WERI-Rb-1 (cell line): ENCODE data around the gene NOVA2.

Experiments used
- DNase-seq: peaks from one replicate; pipeline ENCODE4 v3.0.0-alpha.2; 2020
- H3K27ac ChIP-seq: fragments of 250-450 bp; sonication (Bioruptor Pico); 2 replicates; pipeline ENCODE4 v1.5.1; 2020; ENCODE audit warnings: mild to moderate bottlenecking, moderate library complexity
- H3K27me3 ChIP-seq: fragments of 250-450 bp; sonication (Bioruptor Pico); 2 replicates; pipeline ENCODE4 v1.5.1; 2021; ENCODE audit warnings: mild to moderate bottlenecking, low read depth, moderate library complexity; ENCODE audit not compliant: insufficient read depth, severe bottlenecking
- H3K36me3 ChIP-seq: fragments of 250-450 bp; sonication (Bioruptor Pico); 2 replicates; pipeline ENCODE4 v1.5.1; 2020; ENCODE audit warnings: mild to moderate bottlenecking, moderate library complexity
- H3K4me3 ChIP-seq: 2 replicates; pipeline ENCODE4 v1.5.1; 2011; ENCODE audit warnings: low read depth, mild to moderate bottlenecking, control low read depth, low read length
- H3K9me3 ChIP-seq: fragments of 250-450 bp; sonication (Bioruptor Pico); 2 replicates; pipeline ENCODE4 v1.5.1; 2021; ENCODE audit warnings: mild to moderate bottlenecking, moderate library complexity; ENCODE audit not compliant: severe bottlenecking
- TF ChIP-seq, protein P1 (sequence below): IDR thresholded peaks from 2 replicates; pipeline ENCODE4 v1.5.1; 2011; ENCODE audit warnings: low read depth, mild to moderate bottlenecking, control low read depth, inconsistent platforms, low read length

The NOVA2 gene

DNA sequence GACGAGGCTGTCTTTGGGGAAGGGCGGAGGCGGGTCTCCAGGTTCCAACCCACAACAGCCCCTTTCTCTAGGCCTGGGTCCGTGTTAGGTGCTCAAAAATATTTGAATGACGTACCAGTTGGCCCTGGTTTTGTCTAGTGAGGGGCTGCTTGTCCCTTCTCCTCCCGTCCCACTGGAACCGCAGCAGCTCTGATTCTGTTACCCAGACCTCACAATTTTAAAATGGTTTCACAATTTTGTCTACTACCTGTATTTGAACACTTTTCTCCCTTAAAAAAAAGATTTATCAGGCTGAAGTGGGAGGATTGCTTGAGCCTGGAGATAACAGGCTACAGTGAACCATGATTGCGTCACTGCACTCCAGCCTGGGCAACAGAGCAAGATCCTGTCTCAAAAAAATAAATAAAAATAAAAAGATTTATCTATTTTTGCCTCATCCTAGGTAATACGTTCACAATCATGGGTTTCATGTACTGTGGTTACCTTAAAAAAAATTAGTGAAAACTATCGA, 86.4 kb downstream of the NOVA2 start:
- no peaks in the 10 kb centered on the region for H3K9me3 ChIP-seq
- H3K27me3 ChIP-seq: no peaks in the 10 kb centered on the region
- H3K4me3 ChIP-seq: peak overlapping the region; percentile 77
- TF ChIP-seq, protein P1, sequence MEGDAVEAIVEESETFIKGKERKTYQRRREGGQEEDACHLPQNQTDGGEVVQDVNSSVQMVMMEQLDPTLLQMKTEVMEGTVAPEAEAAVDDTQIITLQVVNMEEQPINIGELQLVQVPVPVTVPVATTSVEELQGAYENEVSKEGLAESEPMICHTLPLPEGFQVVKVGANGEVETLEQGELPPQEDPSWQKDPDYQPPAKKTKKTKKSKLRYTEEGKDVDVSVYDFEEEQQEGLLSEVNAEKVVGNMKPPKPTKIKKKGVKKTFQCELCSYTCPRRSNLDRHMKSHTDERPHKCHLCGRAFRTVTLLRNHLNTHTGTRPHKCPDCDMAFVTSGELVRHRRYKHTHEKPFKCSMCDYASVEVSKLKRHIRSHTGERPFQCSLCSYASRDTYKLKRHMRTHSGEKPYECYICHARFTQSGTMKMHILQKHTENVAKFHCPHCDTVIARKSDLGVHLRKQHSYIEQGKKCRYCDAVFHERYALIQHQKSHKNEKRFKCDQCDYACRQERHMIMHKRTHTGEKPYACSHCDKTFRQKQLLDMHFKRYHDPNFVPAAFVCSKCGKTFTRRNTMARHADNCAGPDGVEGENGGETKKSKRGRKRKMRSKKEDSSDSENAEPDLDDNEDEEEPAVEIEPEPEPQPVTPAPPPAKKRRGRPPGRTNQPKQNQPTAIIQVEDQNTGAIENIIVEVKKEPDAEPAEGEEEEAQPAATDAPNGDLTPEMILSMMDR: no peak
- H3K27ac ChIP-seq: peak overlapping the region; percentile 88
- peaks cover 17% of the 10 kb centered on the region for H3K36me3 ChIP-seq
- DNase-seq: no peak

DNA sequence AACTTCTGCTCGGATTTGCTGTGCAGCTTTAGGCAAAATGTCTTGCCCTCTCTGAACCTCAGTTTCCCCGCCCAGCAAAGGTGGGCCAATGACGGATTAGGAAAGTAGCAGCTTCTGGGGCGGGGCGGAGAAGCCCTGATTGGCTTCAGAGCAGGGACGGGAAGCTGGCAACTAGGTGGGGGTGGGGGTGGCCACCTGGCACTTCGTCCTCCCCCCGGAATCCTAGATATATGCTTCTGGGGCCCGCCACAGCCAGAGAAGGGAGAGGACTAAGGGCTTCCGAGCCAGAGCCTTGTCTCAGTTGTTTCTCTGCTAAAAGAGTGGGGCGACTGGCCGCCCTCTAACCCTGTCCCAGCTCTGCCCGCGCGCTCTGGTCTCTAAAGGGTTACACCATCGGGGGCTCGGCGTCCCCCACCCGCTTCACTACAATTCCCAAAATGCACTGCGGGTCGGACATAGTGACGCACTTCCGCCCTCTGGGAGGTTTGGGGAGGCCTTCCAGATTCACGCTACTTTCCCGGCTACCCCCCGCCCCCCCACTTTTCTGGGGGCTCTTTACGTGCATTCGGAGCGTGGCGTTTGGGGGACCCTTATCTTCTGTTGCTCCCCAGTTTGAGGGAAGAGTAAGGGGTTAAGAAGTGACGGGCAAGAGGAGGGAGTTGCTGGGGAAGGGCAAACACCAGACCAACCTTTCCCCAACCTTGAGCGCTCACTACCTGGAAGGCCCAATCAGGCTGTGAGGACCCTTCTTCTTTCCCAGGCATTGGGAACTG, 87.1 kb downstream of the NOVA2 start:
- peak; percentile 91 for DNase-seq
- peak overlapping the region; percentile 88 for H3K27ac ChIP-seq
- no peaks in the 10 kb centered on the region for H3K9me3 ChIP-seq
- TF ChIP-seq, protein P1: no peak
- H3K4me3 ChIP-seq: peak overlapping the region; percentile 77
- peaks cover 17% of the 10 kb centered on the region for H3K36me3 ChIP-seq
- H3K27me3 ChIP-seq: no peaks in the 10 kb centered on the region

DNA sequence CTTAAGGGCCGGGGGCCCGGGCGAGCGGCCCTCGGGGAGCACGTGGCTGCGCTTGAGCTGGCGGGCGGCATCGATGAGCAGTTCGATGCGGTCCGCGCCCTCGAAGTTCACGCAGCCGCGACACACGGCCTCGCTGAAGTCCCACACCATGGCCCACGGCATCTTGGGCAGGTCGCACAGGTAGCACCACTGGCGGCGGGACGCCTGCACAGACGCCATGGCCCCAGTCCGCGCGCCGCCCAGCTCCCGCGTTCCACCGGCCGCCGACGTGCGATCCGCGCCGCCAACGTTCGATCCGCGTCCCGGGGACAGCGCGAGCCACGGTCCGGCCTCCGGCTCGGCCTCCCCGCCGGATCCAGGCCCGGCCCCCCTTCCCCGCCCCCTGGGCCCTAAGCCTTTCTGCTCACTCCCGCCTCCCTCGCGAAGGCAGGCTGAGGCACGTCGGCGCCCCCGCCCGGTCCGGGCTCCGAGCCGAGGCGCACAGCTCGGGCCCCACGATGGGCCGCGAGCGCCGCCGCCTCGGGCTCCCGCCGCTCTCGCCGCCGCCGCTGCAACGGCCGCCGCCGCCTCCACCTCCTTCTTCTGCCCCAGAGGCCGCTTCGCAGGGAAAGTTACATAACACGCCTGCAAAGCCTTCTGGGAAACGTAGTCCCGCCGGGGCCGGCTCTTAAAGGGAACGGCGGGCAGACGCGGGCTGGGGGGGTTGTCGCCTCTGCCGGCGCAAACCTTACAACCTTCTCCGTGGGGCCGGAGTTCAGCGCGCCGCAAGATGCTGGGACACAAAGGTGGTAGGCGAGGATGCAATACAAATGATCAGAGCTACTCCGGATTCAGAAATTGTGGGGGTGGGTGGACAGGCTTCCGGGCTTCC, 87.9 kb downstream of the NOVA2 start, which contains the start of gene IRF2BP1:
Gene IRF2BP1, minus strand, starts transcription at position 586 of the 871 bp plus-strand sequence. Its CDS starts 367 bp downstream, at position 219.
- DNase-seq: peak; percentile 91
- peak within 1 kb of the TSS; percentile 88 for H3K27ac ChIP-seq
- H3K36me3 ChIP-seq: peaks cover 17% of the 10 kb centered on the region
- H3K27me3 ChIP-seq: no peaks in the 10 kb centered on the region
- peak within 1 kb of the TSS; percentile 77 for H3K4me3 ChIP-seq
- TF ChIP-seq, protein P1: no peak
- H3K9me3 ChIP-seq: no peaks in the 10 kb centered on the region

DNA sequence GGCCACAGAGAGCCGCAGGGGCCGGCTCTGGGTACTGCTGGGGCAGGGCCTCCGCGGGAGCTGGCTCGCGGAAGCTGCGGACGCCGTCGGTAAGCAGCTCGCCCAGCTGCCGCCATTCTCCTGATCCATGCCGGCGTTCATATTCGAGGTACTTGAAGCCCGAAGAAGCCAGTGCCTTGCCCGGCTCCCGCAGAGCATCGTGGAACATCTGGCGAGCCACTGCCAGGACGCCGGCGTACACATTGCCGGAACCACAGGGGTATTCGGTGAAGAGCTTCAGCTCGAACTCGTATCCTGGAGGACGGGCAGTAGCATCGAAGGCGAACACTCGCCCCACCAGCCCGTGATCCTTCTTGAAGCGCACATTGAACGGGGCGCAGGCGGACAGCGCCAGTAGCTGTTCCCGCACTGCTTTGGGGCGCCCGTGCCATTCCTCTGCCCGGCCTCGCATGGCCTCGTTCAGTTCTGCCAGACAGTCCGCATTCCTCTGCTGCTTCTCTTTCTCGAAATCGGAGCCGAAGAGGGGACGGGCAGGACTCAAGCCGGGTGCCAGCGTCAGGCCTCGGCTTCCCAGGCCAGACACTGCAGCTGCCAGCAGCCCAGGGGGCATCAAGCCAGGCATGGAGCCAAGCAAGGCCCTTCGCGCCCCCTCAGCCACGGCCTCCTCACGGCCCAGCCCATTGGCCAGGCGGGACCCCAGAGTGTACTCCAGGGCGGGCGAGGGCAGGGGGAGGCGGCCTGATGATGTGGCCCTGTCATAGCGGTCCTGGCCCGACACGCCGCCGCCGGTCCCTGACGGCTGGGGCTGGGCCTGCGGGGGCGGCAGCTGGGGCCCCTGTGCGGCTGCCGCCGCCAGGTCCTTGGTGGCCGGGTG, 88.7 kb downstream of the NOVA2 start:
- DNase-seq: peak; percentile 26
- H3K27ac ChIP-seq: peak overlapping the region; percentile 88
- H3K36me3 ChIP-seq: peaks cover 17% of the 10 kb centered on the region

More for the DNA sequence above, 88.7 kb downstream of the NOVA2 start:
- Histone ChIP-seq H3K4me3 (peak overlapping the region; percentile 77), H3K9me3 (no peaks in the 10 kb centered on the region), H3K27me3 (no peaks in the 10 kb centered on the region)
- TF ChIP-seq, protein P1: no peak
